SKM-1 treated with dmso at 0.1 percent for 144 hours (cell line): ENCODE measurements around the gene PNKD.

Experiments used
- DNase-seq: peaks from one replicate; lab custom pipeline; 2025; ENCODE audit not compliant: unreplicated experiment; lab: John Stamatoyannopoulos, UW

Gene PNKD

GRCh38 chr2:218394298-218395089, 124.2 kb downstream of the PNKD start:
- DNase-seq: no peak

- DNase-seq: no peak
Observed at GRCh38 chr2:218395090-218395444, 124.7 kb downstream of the PNKD start.

GRCh38 chr2:218395456-218395825, 125.1 kb downstream of the PNKD start:
- DNase-seq: no peak

GRCh38 chr2:218395826-218396687, 125.7 kb downstream of the PNKD start:
- DNase-seq: peak; percentile 95
